Vagina (tissue), 2 donors: ENCODE data around the gene GRB2.

ENCODE experiments used
- POLR2A ChIP-seq, 2 donors: fragments of 450-650 bp; IDR thresholded peaks; one replicate each; pipeline ENCODE4 v1.6.1; 2017; ENCODE audit warnings: antibody characterized with exemption in 2 of 2, mild to moderate bottlenecking in 2 of 2, moderate library complexity in 2 of 2
- POLR2AphosphoS5 ChIP-seq, 2 donors: sonication (generic); formaldehyde crosslinking; IDR thresholded peaks; one replicate each; pipeline ENCODE4 v1.9.0; 2017; ENCODE audit warnings: antibody characterized with exemption in 2 of 2, mild to moderate bottlenecking in 2 of 2, low read depth in 1 of 2; ENCODE audit not compliant: insufficient read depth in 1 of 2

DNA sequence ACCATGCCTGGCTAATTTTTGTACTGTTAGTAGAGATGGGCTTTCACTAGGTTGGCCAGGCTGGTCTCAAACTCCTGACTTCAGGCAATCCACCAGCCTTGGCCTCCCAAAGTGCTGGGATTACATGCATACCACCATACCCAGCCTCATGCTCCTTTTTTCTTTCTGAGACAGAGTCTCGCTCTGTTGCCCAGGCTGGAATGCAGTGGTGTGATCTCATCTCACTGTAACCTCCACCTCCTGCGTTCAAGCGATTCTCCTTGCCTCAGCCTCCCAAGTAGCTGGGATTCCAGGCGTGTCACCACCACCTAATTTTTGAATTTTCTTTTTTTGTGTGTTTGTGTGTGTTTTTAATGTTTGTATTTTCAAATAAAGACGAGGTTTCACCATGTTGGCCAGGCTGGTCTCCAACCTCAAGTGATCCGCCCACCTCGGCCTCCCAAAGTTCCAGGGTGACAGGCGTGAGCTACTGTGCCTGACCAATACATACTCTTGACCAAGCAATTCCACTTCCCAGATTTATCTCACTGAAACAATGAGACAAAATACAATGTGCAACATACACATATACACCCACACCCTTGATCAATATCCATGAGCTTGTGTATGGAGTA is 5.0 kb downstream of the GRB2 start:
- no peak for TF ChIP-seq POLR2A (IDR thresholded peaks at IDR 0.05)
- TF ChIP-seq POLR2AphosphoS5 (IDR thresholded peaks at IDR 0.05; ENCODE audit: insufficient read depth in 1 of 2, low read depth in 1 of 2): no peak
